Tibial artery (tissue), 4 donors: ENCODE results near the gene TMPRSS3.

Experiments
- DNase-seq, 2 donors: peaks; one replicate each; pipeline ENCODE4 v3.0.0-alpha.2; 2019
- H3K27ac ChIP-seq, 2 donors: fragments of 200-600 bp; sonication (generic) in 1 of 2; 1 replicate in 1 of 2; 2 replicates in 1 of 2; pipeline ENCODE4 v1.5.1; 2018 to 2019; ENCODE audit warnings: mild to moderate bottlenecking in 1 of 2
- H3K27me3 ChIP-seq, 2 donors: fragments of 200-600 bp; sonication (generic) in 1 of 2; one replicate each; pipeline versions ENCODE4 v1.5.1 to v1.6.0; 2016 to 2019
- H3K36me3 ChIP-seq, 3 donors: fragments of 200-600 bp; sonication (generic) in 2 of 3; one replicate each; pipeline ENCODE4 v1.5.1; 2016 to 2019; ENCODE audit warnings: mild to moderate bottlenecking in 2 of 3
- H3K4me1 ChIP-seq, 4 donors: fragments of 200-600 bp; sonication (generic) in 2 of 4; 1 replicate in 3 of 4; 2 replicates in 1 of 4; pipeline ENCODE4 v1.5.1; 2016 to 2019
- H3K4me3 ChIP-seq, 2 donors: fragments of 200-600 bp; sonication (generic) in 1 of 2; 1 replicate in 1 of 2; 2 replicates in 1 of 2; pipeline ENCODE4 v1.5.1; 2018 to 2019; ENCODE audit warnings: mild to moderate bottlenecking in 2 of 2
- H3K9me3 ChIP-seq, 3 donors: fragments of 200-600 bp; sonication (generic) in 1 of 3; one replicate each; pipeline ENCODE4 v1.5.1; 2016 to 2019
- intact Hi-C: fragments of 100-400 bp; cut with DNase I; formaldehyde crosslinking; loops from one replicate; pipeline ENCODE4 v1.15.0; 2023; ENCODE audit warnings: low total_unique reads
- TF ChIP-seq, protein P1 (sequence below), 2 experiments: fragments of 200-600 bp in 1 of 2; fragments of 450-650 bp in 1 of 2; IDR thresholded peaks; one replicate each; pipeline ENCODE4 v1.5.1; 2017 to 2019; ENCODE audit warnings: antibody characterized with exemption in 2 of 2, mild to moderate bottlenecking in 1 of 2, moderate library complexity in 1 of 2

TMPRSS3 gene

DNA sequence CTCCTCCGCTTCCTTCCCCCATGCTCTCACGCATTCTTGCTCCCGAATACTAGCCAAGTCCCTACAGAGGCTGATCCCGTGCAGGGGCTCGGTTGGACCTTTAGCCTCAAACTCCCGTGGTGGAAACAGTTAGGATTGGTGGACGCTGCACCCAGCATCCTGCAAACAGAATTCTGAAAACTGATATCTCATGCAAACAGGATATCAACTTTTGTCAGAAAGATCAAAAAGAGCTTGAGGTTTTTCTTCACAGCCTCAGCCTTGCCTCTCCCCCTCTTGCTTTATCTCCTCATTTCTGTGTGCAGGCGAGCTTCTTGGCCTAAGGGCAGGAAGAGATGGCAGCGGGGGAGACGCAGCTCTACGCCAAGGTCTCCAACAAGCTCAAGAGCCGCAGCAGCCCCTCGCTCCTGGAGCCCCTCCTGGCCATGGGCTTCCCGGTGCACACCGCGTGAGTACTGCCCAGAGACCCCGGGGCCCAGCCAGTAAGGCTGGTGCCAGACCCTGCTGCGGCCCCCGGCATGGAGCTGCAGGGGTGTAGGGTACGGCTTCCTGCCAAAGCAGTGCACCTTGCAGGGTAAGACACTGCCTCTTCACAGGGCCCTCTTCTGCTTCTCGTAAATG, 7.9 kb upstream of the TMPRSS3 start, which contains the start of gene UBASH3A:
UBASH3A (plus strand) TSS at position 292 of the 621 bp plus-strand sequence; CDS start at position 336, 44 bp downstream.
- Histone ChIP-seq H3K4me1 (no peaks in the 10 kb centered on the region), H3K27ac (no peak within 1 kb of the TSS), H3K36me3 (no peaks in the 10 kb centered on the region), H3K9me3 (no peaks in the 10 kb centered on the region), H3K4me3 (no peak within 1 kb of the TSS), H3K27me3 (peaks cover 0 to 4% of the 10 kb centered on the region in 2 donors)
- DNase-seq, result no peak
- TF ChIP-seq, protein P1, sequence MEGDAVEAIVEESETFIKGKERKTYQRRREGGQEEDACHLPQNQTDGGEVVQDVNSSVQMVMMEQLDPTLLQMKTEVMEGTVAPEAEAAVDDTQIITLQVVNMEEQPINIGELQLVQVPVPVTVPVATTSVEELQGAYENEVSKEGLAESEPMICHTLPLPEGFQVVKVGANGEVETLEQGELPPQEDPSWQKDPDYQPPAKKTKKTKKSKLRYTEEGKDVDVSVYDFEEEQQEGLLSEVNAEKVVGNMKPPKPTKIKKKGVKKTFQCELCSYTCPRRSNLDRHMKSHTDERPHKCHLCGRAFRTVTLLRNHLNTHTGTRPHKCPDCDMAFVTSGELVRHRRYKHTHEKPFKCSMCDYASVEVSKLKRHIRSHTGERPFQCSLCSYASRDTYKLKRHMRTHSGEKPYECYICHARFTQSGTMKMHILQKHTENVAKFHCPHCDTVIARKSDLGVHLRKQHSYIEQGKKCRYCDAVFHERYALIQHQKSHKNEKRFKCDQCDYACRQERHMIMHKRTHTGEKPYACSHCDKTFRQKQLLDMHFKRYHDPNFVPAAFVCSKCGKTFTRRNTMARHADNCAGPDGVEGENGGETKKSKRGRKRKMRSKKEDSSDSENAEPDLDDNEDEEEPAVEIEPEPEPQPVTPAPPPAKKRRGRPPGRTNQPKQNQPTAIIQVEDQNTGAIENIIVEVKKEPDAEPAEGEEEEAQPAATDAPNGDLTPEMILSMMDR (IDR thresholded peaks at IDR 0.05), result no peak
- intact Hi-C loops, result no loop called here

DNA sequence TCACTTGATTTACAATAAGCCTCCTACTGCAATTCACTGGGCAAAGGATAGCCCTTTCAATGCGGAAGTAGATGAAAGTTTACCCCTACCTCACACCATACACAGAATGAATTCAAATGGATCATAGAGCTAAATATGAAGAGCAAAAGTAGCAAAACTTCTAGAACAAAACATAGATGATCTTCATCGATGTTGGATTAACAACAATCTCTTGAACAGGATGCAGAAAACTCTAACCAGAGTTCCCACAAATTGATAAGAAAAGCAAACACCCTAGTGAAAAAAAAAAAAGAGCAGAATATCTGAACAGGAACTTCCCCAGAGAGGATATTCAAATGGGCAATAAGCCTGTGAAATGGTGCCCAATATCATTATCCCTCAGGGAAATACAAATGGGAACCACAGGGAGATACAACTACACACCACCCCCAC, 6.0 kb upstream of the TMPRSS3 start:
- TF ChIP-seq, protein P1 (IDR thresholded peaks at IDR 0.05), result no peak
- no peak for DNase-seq
- peaks cover 0 to 10% of the 10 kb centered on the region in 2 donors for H3K27me3 ChIP-seq
- no peak overlapping the region for H3K27ac ChIP-seq
- H3K4me1 ChIP-seq, result no peaks in the 10 kb centered on the region
- H3K36me3 ChIP-seq, result no peaks in the 10 kb centered on the region
- intact Hi-C loops, result no loop called here
- H3K4me3 ChIP-seq, result no peak overlapping the region
- H3K9me3 ChIP-seq, result no peaks in the 10 kb centered on the region

DNA sequence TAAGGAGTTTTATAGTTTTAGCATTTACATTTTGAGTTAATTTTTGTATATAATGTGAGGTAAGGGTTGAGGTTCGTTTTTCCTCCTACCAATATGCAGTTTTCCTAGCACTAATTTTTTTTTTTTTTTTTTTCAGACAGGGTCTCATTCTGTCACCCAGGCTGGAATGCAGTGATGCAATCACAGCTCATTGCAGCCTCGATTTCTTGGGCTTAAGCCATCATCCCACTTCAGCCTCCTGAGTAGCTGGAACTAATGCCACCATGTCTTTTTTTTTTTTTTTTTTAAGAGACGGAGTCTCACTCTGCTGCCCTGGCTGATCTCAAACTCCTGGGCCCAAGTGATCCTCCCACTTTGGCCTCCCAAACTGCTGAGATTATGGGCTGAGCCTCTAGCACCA, 5.3 kb upstream of the TMPRSS3 start:
- intact Hi-C loops, result no loop called here
- TF ChIP-seq, protein P1 (IDR thresholded peaks at IDR 0.05), result no peak
- no peak for DNase-seq
- Histone ChIP-seq H3K4me3 (no peak overlapping the region), H3K4me1 (no peaks in the 10 kb centered on the region), H3K27me3 (peaks cover 0 to 11% of the 10 kb centered on the region in 2 donors), H3K36me3 (no peaks in the 10 kb centered on the region), H3K9me3 (no peaks in the 10 kb centered on the region), H3K27ac (no peak overlapping the region)

DNA sequence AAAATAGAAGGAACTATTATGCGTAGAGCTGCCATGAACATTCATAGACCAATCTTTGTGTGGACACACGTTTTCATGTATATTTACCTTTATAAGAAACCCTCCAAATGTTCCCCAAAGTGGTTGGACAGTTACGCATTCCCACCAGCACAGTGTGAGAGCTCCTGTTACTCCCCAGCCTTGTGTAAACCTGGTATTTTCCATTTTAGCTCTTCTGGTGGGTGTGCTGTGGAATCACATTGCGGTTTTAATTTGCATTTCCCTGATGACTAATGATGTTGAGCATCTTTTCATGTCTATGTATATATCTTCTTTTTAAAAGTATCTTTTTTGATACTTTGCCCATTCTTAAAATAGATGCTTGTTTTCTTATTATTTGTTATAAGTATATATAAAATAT, 4.7 kb upstream of the TMPRSS3 start:
- no peaks in the 10 kb centered on the region for H3K36me3 ChIP-seq
- peaks cover 0 to 12% of the 10 kb centered on the region in 2 donors for H3K27me3 ChIP-seq
- no peak for DNase-seq
- H3K4me3 ChIP-seq, result no peak overlapping the region
- TF ChIP-seq, protein P1 (IDR thresholded peaks at IDR 0.05), result no peak
- intact Hi-C loops, result no loop called here
- H3K4me1 ChIP-seq, result no peaks in the 10 kb centered on the region
- no peaks in the 10 kb centered on the region for H3K9me3 ChIP-seq
- H3K27ac ChIP-seq, result no peak overlapping the region

DNA sequence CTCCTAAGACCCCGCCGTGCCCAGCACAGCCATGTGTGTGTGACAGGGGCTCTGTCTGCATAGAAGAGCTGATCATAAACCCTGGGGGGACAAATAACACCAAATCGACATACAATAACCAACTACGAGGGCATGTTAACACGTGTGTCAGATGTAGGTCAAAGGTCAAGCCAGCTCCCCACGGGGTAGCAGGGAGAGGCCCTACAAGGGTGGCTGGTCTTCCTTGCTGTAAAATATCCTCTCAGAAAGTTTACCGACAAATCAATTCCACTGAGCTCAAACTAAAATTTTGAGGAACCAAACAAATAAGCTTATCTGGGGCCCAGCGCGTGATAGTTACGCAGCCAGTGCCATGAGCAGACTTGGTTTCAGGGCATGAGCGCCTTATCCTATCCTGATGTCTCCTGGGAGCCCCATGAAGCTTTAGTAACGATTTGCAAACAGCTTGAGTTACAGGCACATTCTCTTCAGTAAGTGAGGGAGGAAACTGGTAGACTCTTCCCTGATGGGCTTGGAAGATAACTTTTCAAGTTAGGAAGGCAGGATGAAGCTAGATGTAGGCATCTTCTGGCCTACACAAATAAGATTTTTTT, 2.7 kb upstream of the TMPRSS3 start:
- Histone ChIP-seq H3K9me3 (no peaks in the 10 kb centered on the region), H3K27me3 (peaks cover 0 to 12% of the 10 kb centered on the region in 2 donors), H3K4me3 (no peak overlapping the region), H3K36me3 (no peaks in the 10 kb centered on the region), H3K4me1 (no peaks in the 10 kb centered on the region), H3K27ac (no peak overlapping the region)
- no peak for DNase-seq
- TF ChIP-seq, protein P1 (IDR thresholded peaks at IDR 0.05), result no peak
- intact Hi-C loops, result no loop called here
